ACC112 (cell line): ENCODE results near the gene ANXA6.
"Not testable (repeated sequence)": the region's sequence is repeated elsewhere in the genome, so short reads cannot be mapped to it uniquely, and the experiment has no call there.

Experiments used
- H2AFZ ChIP-seq: fragments of 200-600 bp; sonication (generic); one replicate; pipeline ENCODE4 v1.6.0; 2017; ENCODE audit warnings: antibody characterized with exemption, low read length; ENCODE audit not compliant: unreplicated experiment
- H3K27ac ChIP-seq: fragments of 200-600 bp; sonication (generic); 2 replicates; pipeline ENCODE4 v1.5.1; 2014; ENCODE audit warnings: low read depth, mild to moderate bottlenecking, antibody characterized with exemption, low read length, moderate library complexity
- H3K27me3 ChIP-seq: fragments of 200-600 bp; sonication (generic); 2 replicates; pipeline ENCODE4 v1.6.1; 2014; ENCODE audit warnings: mild to moderate bottlenecking, antibody characterized with exemption, low read length, moderate library complexity, mixed read lengths; ENCODE audit not compliant: insufficient read depth
- H3K36me3 ChIP-seq: fragments of 200-600 bp; sonication (generic); 2 replicates; pipeline ENCODE4 v1.6.1; 2016; ENCODE audit warnings: mild to moderate bottlenecking, antibody characterized with exemption, low read length, moderate library complexity, mixed read lengths; ENCODE audit not compliant: insufficient read depth
- H3K4me1 ChIP-seq: fragments of 200-600 bp; sonication (generic); one replicate; pipeline ENCODE4 v1.6.1; 2016; ENCODE audit warnings: low read length, mixed read lengths; ENCODE audit not compliant: insufficient read depth, unreplicated experiment, control insufficient read depth
- H3K4me3 ChIP-seq: fragments of 200-600 bp; sonication (generic); 2 replicates; pipeline ENCODE4 v1.5.1; 2014; ENCODE audit warnings: mild to moderate bottlenecking, low read depth, low read length
- H3K79me2 ChIP-seq: fragments of 200-600 bp; sonication (generic); one replicate; pipeline ENCODE4 v1.6.0; 2016; ENCODE audit warnings: low read length; ENCODE audit not compliant: control insufficient read depth, unreplicated experiment, insufficient read depth

ANXA6 gene

GRCh38 chr5:151180291-151180690, 22.7 kb upstream of the ANXA6 start:
- Histone ChIP-seq H3K79me2 (no peaks in the 10 kb centered on the region), H3K4me1 (no peaks in the 10 kb centered on the region), H3K27me3 (no peaks in the 10 kb centered on the region), H3K4me3 (no peak overlapping the region), H2AFZ (no peak overlapping the region), H3K36me3 (no peaks in the 10 kb centered on the region), H3K27ac (no peak overlapping the region)

GRCh38 chr5:151179489-151179840, 21.9 kb upstream of the ANXA6 start:
- Histone ChIP-seq H2AFZ (no peak overlapping the region), H3K79me2 (no peaks in the 10 kb centered on the region), H3K36me3 (no peaks in the 10 kb centered on the region), H3K4me3 (no peak overlapping the region), H3K4me1 (no peaks in the 10 kb centered on the region), H3K27me3 (no peaks in the 10 kb centered on the region), H3K27ac (no peak overlapping the region)

- Histone ChIP-seq H3K4me3 (no peak overlapping the region), H3K27me3 (no peaks in the 10 kb centered on the region), H3K27ac (no peak overlapping the region), H3K36me3 (no peaks in the 10 kb centered on the region), H3K4me1 (no peaks in the 10 kb centered on the region), H3K79me2 (no peaks in the 10 kb centered on the region), H2AFZ (no peak overlapping the region)
These were observed 21.4 kb upstream of the ANXA6 start for GRCh38 chr5:151178777-151179488.

GRCh38 chr5:151178372-151178771, 20.8 kb upstream of the ANXA6 start:
- Histone ChIP-seq H3K79me2 (no peaks in the 10 kb centered on the region), H3K27ac (no peak overlapping the region), H3K36me3 (no peaks in the 10 kb centered on the region), H3K4me1 (no peaks in the 10 kb centered on the region), H3K27me3 (no peaks in the 10 kb centered on the region), H2AFZ (no peak overlapping the region), H3K4me3 (no peak overlapping the region)

- H3K27me3 ChIP-seq, H3K4me1 ChIP-seq, H3K79me2 ChIP-seq, H2AFZ ChIP-seq, H3K27ac ChIP-seq, H3K4me3 ChIP-seq, H3K36me3 ChIP-seq: not testable (repeated sequence)
These were observed 18.7 kb upstream of the ANXA6 start for GRCh38 chr5:151176268-151176667.

GRCh38 chr5:151174612-151175101, 17.1 kb upstream of the ANXA6 start:
- no peaks in the 10 kb centered on the region for H3K79me2 ChIP-seq
- H3K4me3 ChIP-seq, result no peak overlapping the region
- H2AFZ ChIP-seq, result no peak overlapping the region
- no peaks in the 10 kb centered on the region for H3K36me3 ChIP-seq
- no peaks in the 10 kb centered on the region for H3K27me3 ChIP-seq
- no peaks in the 10 kb centered on the region for H3K4me1 ChIP-seq
- no peak overlapping the region for H3K27ac ChIP-seq

- H3K79me2 ChIP-seq, result no peaks in the 10 kb centered on the region
- no peaks in the 10 kb centered on the region for H3K27me3 ChIP-seq
- no peak overlapping the region for H3K4me3 ChIP-seq
- no peaks in the 10 kb centered on the region for H3K36me3 ChIP-seq
- no peaks in the 10 kb centered on the region for H3K4me1 ChIP-seq
- H2AFZ ChIP-seq, result no peak overlapping the region
- no peak overlapping the region for H3K27ac ChIP-seq
These were observed 16.4 kb upstream of the ANXA6 start for GRCh38 chr5:151173711-151174611.

- H3K27me3 ChIP-seq, result no peaks in the 10 kb centered on the region
- H3K4me3 ChIP-seq, result no peak overlapping the region
- H3K27ac ChIP-seq, result no peak overlapping the region
- H3K79me2 ChIP-seq, result no peaks in the 10 kb centered on the region
- no peak overlapping the region for H2AFZ ChIP-seq
- no peaks in the 10 kb centered on the region for H3K4me1 ChIP-seq
- no peaks in the 10 kb centered on the region for H3K36me3 ChIP-seq
These were observed 13.9 kb upstream of the ANXA6 start for GRCh38 chr5:151171529-151171928.

- H2AFZ ChIP-seq, result no peak overlapping the region
- H3K4me1 ChIP-seq, result no peaks in the 10 kb centered on the region
- H3K27ac ChIP-seq, result no peak overlapping the region
- H3K4me3 ChIP-seq, result no peak overlapping the region
- H3K27me3 ChIP-seq, result no peaks in the 10 kb centered on the region
- H3K36me3 ChIP-seq, result no peaks in the 10 kb centered on the region
- H3K79me2 ChIP-seq, result no peaks in the 10 kb centered on the region
These were observed 11.2 kb upstream of the ANXA6 start for GRCh38 chr5:151168602-151169344.

GRCh38 chr5:151167022-151167421, 9.4 kb upstream of the ANXA6 start:
- H3K27ac ChIP-seq, result no peak overlapping the region
- H3K4me1 ChIP-seq, result no peaks in the 10 kb centered on the region
- no peaks in the 10 kb centered on the region for H3K36me3 ChIP-seq
- H3K4me3 ChIP-seq, result no peak overlapping the region
- H2AFZ ChIP-seq, result no peak overlapping the region
- no peaks in the 10 kb centered on the region for H3K79me2 ChIP-seq
- no peaks in the 10 kb centered on the region for H3K27me3 ChIP-seq
